HG03520 (cell line): ENCODE measurements around the gene SPEF1.

ENCODE experiments used
- ATAC-seq: cut with Tn5 transposase; IDR thresholded peaks from one replicate; pipeline ENCODE4 v1.9.1; 2021; ENCODE audit warnings: mild to moderate bottlenecking, moderate library complexity; ENCODE audit not compliant: unreplicated experiment

Gene SPEF1

DNA sequence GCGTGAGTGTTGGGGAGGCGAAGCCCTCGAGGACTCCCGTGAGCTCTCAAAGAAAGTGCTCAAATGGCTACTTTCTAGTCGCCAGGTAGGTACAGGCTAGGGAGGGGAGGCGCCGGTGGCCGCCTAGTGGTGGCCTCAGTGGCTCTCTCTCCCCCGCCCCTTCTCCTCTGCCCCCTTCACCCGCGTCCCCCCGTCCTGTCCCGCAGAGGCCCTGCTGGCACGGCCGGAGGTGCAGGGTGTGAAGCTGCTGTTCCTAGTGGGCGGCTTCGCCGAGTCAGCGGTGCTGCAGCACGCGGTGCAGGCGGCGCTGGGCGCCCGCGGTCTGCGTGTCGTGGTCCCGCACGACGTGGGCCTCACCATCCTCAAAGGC lies 30.0 kb downstream of the SPEF1 start:
- no peak for ATAC-seq

DNA sequence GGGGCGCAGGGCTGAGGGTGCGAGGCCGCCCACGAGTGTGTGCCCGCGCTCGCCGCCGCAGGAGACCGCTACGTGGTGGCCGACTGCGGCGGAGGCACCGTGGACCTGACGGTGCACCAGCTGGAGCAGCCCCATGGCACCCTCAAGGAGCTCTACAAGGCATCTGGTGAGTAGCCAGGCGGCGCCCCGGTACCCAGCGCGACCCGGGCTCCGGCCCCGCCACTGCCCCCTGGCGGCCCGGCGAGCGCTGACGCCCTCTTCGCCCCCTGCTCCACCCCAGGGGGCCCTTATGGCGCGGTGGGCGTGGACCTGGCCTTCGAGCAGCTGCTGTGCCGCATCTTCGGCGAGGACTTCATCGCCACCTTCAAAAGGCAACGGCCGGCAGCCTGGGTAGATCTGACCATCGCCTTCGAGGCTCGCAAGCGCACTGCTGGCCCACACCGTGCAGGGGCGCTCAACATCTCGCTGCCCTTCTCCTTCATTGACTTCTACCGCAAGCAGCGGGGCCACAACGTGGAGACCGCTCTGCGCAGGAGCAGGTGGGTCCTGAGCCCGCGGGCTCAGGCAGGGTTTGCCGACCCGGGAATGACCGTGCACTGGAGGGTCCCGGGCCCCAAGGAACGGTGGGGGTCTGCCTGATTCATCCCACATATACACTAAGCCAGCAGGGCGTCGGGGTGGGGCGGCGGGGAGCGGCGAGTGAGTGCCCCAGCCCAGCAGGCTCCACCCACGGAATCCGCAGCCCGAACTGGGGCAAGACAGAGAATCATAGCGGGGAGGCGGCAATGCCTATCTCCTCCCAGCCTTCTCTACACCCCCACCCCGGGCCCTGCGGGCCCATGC lies 31.3 kb downstream of the SPEF1 start:
- no peak for ATAC-seq

DNA sequence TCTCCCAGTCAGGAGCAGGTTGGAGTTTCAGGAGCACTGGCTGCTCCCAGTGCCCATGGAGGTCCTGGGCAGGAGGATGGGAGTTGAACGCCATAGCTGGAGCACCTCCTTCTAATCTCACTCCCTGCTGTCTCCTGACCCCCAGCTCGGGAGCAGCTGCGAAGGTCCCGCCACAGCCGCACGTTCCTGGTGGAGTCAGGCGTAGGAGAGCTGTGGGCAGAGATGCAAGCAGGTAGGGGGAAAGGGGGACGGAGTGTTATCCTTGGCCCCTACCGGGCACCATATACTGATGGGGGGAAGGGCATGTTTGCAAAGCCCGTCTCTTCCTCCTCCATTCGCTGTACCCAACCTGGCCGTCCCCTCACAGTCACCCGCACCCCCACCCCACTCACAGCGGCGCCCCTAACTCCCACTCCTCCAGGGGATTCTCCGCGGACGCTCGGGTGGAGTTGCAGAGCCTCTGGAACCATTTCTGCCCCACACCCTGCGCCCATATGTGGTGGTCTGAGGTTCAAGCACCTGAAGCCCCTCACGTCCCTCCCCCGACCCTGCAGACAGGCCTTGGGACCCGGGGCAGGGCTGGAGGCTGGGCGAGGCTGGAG lies 32.1 kb downstream of the SPEF1 start:
- ATAC-seq = no peak

DNA sequence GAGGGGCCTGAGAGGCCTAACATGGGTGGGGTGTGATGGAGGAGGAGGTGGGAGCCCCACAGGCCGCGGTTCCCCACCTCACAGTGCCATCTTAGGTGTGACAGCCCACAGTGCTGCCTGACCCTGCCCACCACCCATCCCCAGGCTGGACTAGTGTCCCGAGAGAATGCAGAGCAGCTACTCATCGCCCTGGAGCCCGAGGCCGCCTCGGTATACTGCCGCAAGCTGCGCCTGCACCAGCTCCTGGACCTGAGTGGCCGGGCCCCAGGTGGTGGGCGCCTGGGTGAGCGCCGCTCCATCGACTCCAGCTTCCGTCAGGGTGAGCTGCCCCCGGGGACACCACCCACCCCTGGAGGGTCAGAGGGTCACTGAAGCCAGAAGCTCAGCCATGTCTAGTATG lies 33.2 kb downstream of the SPEF1 start:
- ATAC-seq = no peak

DNA sequence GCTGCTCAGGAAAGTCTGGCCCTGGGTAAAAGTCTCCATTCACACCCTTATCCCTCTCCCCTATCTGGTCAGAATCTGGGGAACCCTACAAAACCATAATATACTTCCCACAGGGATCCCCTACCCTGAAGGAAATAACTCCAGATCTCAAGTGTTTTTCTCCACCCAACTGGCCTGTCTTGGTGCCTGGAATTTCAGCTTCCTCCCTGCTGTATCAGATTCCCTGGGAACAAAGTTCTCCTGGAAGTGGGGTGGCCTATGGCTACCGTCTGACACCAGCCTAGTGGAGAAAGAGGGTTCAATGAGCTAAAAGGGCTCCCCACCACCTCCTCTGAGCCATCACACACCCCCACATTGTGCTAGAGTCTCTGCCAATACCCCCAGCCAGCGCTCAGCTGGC lies 33.8 kb downstream of the SPEF1 start:
- no peak for ATAC-seq

DNA sequence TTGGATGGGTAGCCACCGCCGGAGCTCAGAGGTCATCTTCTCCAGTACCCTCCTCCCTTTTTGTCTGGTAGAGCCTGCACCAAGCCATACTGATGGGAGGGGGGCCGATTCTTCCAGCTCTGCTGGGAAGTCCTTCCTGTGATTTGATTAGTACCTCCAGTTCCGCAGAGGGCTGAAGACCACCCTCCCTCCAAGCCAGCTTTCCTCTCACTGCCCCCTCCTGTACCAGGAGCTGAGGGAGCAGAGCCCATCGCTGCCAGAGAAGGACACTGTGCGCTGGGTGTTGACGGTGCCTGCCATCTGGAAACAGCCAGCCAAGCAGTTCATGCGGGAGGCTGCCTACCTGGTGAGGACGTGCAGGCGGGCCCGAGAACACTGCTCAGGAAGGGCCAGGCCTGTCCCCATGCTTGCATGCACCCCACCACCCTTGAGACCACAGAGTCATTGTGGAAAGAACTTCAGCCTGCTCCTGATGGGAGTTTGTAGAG lies 35.5 kb downstream of the SPEF1 start:
- no peak for ATAC-seq

DNA sequence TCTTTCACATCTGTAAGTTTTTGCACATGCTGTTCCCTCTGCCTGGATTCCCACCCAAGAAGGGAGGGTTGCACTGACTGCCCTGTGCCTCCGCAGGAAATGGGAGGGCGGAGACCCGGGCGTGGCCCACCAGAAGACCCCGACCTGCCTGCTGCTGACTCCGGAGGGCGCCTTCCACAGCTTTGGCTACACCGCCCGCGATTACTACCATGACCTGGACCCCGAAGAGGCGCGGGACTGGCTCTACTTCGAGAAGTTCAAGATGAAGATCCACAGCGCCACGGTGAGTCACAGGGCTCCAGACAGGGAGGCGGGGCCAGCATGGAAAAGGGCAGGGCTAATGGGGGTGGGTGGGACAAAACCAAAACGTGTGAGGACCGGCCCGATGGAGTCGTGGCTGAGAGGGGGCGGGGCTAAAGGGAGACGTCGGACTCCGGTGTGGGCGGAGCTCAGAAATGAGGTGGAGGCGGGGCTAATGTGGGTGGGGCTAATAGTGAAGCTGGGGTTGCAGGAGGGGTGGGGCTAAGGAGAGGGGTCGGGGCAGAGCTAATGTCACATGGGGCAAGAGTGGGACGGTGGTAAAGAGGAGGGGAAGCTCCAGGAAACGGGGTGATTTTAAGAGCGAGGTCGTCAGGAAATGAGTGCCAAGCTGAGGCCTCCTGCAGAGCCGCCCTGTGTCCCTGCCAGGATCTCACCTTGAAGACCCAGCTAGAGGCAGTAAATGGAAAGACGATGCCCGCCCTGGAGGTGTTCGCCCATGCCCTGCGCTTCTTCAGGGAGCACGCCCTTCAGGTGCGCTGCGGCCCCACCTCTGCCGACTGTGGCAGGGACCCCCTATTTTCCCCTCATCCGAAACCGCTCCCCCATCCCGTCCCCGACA lies 36.2 kb downstream of the SPEF1 start:
- no peak for ATAC-seq

DNA sequence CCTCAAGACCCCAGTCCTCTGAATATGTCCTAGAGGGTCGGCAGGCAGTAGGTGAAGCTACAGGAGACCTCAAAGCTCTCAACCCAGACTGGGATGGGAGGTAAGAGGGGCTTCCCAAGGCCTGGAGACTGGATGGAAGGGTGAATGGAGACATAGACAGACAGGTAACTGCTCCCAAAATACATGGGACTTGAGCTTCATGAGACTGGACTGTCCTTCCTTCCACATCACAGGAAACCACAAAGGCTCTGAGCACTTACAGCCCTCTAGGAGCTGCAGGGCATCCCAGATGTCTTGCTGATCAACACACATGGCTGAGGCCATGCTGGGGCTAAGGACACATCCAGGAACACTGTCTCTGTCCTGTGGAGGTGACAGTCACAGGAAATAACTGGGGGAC lies 37.2 kb downstream of the SPEF1 start:
- ATAC-seq = no peak

DNA sequence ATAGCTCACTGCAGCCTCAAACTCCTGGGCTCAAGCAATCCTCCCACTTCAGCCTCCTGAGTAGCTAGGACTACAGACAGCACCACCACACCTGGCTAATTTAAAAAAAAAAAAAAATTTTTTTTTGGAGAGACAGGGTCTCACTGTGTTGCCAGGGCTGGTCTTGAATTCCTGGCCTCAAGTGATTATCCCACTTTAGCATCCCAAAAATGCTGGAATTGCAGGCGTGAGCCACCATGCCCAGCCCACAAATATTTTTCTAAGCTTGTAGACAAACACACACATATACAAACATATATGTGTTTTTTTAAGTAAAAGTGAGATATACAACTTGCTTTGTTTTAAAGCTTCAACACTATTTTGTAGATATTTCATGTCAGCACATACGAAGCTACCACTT lies 38.0 kb downstream of the SPEF1 start:
- no peak for ATAC-seq

DNA sequence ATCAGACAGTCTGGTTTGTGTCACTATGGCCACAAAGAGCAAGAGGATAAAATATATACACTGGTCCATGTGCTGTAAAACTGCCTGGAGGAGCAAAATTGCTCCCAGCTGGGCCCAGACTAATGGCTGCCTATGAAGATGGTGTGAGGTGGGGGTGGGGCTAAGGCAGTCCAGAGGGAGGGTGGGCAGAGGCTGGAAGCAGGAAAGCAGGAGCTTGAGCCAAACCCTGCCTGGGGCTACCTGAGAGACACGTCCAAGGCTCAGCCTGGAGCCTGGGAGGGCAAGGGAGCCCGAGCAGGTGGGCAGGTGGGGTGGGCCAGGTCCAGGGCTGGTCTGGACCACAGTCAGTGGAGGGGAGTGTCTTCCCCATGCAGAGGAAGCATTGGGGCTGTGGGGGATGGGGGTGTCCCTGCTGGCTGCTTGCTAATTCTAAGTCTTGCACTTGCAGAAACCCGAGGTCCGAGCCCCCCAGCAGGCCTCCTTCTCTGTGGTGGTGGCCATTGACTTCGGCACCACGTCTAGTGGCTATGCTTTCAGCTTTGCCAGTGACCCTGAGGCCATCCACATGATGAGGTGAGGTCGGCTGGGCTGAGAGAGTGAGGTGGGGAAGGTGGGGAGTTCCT lies 39.3 kb downstream of the SPEF1 start:
- no peak for ATAC-seq

DNA sequence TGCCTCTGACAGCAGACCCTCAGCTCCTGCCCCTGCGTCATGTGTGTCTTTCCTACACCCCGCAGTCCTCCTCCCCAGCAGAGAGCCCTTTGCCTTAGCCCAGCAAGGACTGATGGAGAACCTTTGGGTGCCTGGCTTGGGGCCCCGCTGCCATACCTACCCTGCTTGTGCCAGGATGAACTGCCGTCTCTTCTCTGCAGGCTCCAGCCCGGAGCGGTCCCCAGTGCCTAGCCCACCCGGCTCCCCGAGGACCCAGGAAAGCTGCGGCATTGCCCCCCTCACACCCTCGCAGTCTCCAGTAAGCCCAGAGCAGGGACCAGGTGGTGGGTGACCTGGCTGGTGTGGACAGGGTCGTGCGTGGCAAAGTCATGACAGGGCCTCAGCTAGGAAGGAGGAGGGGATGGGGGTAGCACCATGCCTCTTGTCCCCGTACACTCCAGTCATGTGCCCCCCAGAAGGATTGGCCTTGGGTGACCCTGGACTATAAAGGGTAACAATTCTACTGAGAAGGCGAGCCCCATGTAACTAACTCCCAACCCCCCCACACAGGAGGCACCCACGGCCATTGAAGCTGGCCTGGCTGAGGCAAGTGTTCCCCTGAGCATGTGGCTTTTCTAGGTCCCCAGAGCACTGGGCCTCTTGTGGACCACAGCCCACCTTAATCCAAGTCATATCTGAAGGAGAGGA lies 40.5 kb downstream of the SPEF1 start:
- ATAC-seq = no peak

DNA sequence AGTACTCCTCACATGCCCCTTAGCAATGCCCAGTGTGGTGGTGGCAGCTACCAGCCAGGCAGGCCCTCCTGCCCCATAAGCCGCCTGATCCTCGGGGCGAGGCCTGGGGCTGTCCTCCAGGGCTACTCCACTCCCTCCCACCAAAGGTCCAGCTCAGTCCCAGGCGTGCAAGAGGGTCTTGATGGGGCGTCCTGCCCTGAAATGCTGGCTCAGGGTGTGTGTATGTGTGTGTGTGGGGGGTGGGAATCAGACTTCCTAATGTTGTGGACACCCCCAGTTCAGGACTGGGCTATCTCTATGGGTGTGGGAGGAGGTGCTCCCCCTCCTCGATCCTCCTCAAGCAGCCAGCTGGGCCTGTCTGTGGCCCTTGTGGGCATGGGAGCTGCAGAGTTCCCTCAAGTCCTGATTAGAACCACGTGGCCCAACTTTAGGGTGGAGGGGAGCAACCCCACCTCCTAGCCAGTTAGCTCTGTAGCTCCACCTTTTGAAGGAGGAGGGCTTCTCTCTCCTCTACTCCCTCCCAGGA lies 41.3 kb downstream of the SPEF1 start:
- ATAC-seq = no peak

DNA sequence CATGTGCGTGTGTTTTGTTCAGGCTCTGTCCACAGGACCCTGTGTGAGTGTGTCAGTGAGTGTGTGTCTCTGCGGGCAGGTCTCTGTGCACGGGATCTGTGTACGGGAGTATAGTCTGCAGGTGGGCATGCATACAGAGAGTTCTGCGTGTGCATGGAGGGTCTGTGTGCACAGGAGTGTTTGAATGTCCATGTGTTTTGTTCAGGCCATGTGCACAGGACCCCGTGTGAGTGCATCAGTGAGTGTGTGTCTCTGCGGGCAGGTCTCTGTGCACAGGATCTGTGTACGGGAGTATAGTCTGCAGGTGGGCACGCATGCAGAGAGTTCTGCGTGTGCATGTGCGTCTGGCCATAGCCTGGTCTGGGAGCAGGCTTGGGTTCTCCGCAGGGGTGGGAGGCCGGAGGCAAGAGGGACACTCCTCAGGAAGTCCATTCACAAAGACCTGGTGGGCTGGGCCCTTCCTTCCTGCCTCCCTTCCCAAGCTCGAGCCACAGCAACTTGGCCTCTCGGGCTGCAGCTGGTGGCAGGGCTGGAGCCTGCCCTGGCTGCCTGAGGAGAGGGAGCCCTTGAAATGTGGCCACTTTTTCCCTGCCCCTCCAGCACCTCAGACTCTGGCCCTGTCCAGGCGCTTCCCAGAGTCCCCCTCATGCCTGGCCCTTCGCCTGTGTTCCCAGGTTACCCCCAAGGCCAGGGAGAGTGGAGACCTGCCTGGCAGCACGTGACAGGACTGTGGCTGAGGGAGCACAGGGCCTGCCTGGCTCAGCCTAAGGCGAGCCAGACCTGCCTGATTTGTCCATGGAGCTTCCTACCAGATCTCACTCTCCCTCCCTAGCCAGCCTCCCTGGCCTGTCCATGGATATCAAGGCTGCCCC lies 42.0 kb downstream of the SPEF1 start:
- ATAC-seq = no peak

DNA sequence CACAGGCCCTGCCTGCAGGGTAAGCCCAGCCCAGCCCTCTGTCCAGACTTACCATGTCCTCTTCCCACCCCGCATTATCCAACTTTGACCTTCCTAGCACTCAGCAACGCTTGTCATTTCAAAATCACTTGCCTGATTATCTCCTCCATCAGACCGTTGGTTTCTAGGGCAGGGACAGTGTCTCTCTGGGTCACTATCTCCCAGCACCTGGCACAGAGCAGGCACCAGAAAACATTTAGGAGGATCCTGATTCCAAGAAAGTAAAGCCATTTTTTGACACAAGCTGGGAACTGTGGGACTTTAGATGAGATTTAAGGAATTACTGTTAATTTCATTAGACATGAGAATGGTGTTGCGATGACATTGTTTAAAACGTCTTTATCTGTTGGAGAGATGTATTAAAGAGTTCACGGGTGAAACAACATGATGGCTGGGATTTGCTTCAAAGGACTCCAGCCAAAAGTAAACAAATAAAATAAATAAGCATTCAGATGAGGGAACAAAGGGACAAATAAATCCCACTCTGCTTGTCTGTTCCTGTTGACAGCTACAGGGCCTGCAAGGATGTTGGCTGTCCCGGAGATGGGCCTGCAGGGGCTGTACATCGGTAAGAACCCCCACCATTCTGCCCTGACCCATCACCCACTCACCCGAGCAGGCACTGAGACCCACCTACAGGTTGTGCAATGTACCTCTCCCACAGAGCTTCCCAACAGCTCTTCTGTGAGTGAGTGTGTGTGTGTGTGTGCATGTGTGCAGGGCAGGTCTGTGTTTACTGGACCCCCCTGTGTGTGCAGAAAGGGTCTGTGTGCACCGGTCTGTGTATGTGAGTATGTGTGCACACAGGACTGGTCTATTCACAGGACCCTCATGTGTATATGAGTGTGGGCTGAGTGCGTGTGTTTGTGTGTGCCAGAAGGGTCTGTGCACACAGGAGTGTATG lies 42.9 kb downstream of the SPEF1 start:
- ATAC-seq = no peak

DNA sequence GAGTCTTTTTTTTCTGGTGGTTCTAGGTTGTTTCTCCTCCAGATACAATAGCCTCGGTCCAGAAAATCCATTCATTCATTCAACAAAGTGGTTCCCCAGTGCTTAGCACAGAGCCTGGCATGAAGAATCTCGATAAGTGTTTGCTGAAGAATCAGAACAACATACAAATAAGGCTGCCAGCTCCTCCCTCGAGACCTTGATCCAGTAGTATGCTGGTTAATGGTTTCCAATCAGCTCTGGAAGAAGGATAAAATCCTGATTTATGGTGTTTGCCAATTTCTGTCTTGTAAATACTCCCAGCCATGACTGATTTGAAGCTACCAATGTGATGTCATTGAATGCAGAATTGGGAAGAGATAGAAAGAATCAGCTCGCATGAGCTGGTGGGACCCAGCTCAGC lies 45.5 kb downstream of the SPEF1 start:
- ATAC-seq = no peak

DNA sequence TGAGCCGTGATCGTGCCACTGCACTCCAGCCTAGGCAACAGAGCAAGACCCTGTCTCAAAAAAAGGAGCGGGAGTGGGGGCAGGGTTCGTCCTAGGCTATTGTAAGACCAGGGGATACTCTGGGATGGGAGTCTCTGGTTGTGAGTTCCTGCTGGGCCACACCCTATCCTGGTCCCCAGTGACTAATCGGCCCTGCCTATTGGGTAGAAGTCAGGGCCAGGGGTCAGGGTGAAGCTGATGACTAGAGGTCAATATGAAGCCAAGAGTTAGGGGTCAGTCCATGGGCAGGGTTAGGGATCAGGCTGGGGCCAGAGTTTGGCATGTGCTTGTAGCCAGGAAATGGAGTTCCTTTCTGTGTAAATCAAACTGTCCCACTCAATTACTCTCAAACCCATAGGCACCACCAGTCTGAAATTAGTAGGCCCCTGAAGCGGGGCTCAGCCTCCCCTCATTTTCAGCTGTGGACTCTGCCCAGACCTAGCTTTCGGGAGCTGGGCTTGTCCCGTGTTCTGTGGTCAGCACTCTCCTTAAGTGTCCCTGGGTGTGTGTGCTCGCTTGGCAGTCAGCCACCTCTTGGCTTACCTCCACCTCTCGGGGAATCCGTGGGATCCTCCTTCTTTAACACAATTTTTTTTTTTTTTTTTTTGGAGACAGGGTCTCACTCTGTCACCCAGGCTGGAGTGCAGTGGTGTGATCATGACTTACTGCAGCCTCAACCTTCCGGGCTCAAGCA lies 47.0 kb downstream of the SPEF1 start:
- ATAC-seq = no peak

DNA sequence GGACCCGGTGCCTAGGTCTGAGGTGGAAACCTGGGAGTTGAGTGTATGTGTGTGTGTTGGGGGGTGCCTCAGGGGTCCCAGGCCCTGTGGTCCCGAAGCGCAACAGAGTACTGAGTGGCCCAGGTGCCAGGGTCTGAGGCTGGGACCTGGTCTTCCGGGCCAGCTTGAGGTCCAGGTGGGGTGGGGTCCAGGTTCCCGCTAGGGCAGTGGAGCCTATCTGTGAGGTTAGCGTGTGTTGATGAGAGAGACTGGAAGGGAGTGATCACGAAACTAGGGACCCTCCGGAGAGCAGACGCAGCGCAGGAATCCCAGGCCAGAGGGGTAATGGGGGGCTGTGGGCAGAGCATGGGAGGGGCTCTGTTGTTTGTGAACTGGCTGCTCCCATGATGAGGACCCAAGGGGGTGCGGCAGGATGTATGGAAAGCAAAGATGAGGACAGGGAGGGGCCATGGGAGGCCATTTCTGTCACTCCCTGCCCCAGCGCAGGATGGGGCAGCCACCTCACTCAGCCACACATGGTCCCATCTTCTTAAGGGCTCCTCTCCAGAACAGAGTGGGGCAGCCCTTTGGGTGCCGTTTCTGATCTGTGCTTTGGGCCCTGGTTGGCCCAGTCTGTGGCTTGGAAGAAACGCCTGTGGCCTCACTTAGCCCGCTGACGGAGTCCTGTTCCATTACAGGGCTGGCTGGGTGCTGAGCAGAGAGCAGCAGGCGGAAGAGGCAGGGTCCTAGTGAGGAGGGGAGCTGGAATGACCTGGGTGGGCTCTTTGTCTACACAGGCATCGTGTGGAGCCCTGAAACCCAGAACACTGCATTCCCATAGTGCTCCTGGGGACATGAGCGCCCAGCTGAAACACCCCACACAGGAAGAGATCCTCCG lies 47.9 kb downstream of the SPEF1 start:
- ATAC-seq = no peak
